NCI-H146 treated with DMSO at 0.1 percent for 48 hours (cell line): ENCODE measurements around the gene FAM168A.

ENCODE experiments used
- DNase-seq: peaks from one replicate; lab custom pipeline; 2025; ENCODE audit not compliant: unreplicated experiment; lab: John Stamatoyannopoulos, UW

The FAM168A gene

GRCh38 chr11:73392108-73393010, 205.6 kb downstream of the FAM168A start:
- no peak for DNase-seq

- DNase-seq = no peak
Measured at GRCh38 chr11:73391665-73392064, 206.2 kb downstream of the FAM168A start.

- no peak for DNase-seq
Measured at GRCh38 chr11:73390601-73391565, 207.0 kb downstream of the FAM168A start.

GRCh38 chr11:73389916-73390315, 208.0 kb downstream of the FAM168A start:
- DNase-seq = no peak

GRCh38 chr11:73389134-73389525, 208.8 kb downstream of the FAM168A start:
- no peak for DNase-seq

- DNase-seq = no peak
Measured at GRCh38 chr11:73388265-73389133, 209.4 kb downstream of the FAM168A start.

- DNase-seq = no peak
Measured at GRCh38 chr11:73387594-73388264, 210.2 kb downstream of the FAM168A start.

- no peak for DNase-seq
Measured at GRCh38 chr11:73386546-73386945, 211.4 kb downstream of the FAM168A start.

GRCh38 chr11:73386016-73386415, 211.9 kb downstream of the FAM168A start:
- no peak for DNase-seq

- DNase-seq = no peak
Measured at GRCh38 chr11:73384872-73385689, 212.8 kb downstream of the FAM168A start.

- no peak for DNase-seq
Measured at GRCh38 chr11:73384531-73384871, 213.4 kb downstream of the FAM168A start.

- DNase-seq = no peak
Measured at GRCh38 chr11:73384125-73384441, 213.8 kb downstream of the FAM168A start.

- peak; percentile 30 for DNase-seq
Measured at GRCh38 chr11:73383249-73384124, 214.4 kb downstream of the FAM168A start.

GRCh38 chr11:73382747-73383146, 215.2 kb downstream of the FAM168A start:
- no peak for DNase-seq

- no peak for DNase-seq
Measured at GRCh38 chr11:73382183-73382582, 215.7 kb downstream of the FAM168A start.

- no peak for DNase-seq
Measured at GRCh38 chr11:73381589-73381988, 216.3 kb downstream of the FAM168A start.

- no peak for DNase-seq
Measured at GRCh38 chr11:73380897-73381410, 217.0 kb downstream of the FAM168A start.

- DNase-seq = no peak
Measured at GRCh38 chr11:73380331-73380730, 217.6 kb downstream of the FAM168A start.
